NCI-H2196 treated with DMSO at 0.1 percent for 48 hours (cell line): ENCODE measurements around the gene ARHGEF12.

Source experiments
- DNase-seq: peaks from one replicate; lab custom pipeline; 2025; ENCODE audit not compliant: unreplicated experiment; lab: John Stamatoyannopoulos, UW

Gene ARHGEF12, protein sequence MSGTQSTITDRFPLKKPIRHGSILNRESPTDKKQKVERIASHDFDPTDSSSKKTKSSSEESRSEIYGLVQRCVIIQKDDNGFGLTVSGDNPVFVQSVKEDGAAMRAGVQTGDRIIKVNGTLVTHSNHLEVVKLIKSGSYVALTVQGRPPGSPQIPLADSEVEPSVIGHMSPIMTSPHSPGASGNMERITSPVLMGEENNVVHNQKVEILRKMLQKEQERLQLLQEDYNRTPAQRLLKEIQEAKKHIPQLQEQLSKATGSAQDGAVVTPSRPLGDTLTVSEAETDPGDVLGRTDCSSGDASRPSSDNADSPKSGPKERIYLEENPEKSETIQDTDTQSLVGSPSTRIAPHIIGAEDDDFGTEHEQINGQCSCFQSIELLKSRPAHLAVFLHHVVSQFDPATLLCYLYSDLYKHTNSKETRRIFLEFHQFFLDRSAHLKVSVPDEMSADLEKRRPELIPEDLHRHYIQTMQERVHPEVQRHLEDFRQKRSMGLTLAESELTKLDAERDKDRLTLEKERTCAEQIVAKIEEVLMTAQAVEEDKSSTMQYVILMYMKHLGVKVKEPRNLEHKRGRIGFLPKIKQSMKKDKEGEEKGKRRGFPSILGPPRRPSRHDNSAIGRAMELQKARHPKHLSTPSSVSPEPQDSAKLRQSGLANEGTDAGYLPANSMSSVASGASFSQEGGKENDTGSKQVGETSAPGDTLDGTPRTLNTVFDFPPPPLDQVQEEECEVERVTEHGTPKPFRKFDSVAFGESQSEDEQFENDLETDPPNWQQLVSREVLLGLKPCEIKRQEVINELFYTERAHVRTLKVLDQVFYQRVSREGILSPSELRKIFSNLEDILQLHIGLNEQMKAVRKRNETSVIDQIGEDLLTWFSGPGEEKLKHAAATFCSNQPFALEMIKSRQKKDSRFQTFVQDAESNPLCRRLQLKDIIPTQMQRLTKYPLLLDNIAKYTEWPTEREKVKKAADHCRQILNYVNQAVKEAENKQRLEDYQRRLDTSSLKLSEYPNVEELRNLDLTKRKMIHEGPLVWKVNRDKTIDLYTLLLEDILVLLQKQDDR (N-terminal part only)

GRCh38 chr11:120335908-120336640 lies at the start of gene ARHGEF12:
Gene ARHGEF12, plus strand, starts transcription at chr11:120336413. Its CDS starts 831 bp downstream, at chr11:120337244.
- DNase-seq: peak; percentile 93

- DNase-seq: no peak
These were observed 48.2 kb upstream of the ARHGEF12 start for GRCh38 chr11:120288021-120288420.

GRCh38 chr11:120289426-120289825 lies 46.8 kb upstream of the ARHGEF12 start:
- DNase-seq: no peak

GRCh38 chr11:120290956-120291355 lies 45.3 kb upstream of the ARHGEF12 start:
- DNase-seq: no peak

DNA sequence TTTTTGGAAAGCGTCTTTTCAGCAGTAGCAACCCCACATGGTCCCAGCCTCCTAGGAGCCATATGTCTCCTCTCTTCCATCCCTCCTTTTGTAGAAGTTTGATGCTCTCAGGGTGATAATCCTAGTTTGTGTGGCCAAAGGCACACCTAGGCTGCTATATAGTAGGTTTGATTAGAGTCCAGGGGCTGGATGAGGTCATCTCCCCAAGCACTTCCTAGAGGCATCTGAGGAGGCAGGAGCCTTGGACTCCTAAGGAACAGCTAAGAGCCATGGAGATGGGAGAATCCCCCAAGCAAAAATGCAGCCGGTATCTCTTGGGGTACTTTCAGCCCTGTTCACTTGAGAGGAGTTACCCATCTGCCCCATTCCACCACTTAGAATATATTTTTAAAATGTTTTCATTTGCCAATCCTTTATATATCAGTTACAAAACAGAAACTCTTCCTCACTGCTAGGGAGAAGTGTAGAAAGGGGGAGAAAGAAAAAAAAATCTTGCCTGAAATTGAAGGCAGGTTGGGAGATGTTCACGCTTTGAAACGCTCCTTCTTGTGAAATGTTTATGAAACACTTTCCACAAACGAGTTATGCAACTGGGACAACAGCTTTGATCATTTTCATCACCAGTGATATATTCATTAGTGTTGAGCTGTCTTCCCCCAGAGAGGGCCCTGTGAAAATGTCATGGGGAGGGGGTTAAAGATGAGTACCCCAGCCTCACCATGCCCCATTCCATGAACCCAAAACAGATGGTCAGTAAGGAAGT lies 43.0 kb upstream of the ARHGEF12 start:
- no peak for DNase-seq

GRCh38 chr11:120294096-120294495 lies 42.1 kb upstream of the ARHGEF12 start:
- no peak for DNase-seq

GRCh38 chr11:120295099-120295498 lies 41.1 kb upstream of the ARHGEF12 start:
- DNase-seq: no peak

- DNase-seq: no peak
These were observed 39.7 kb upstream of the ARHGEF12 start for GRCh38 chr11:120296554-120296953.

- DNase-seq: no peak
These were observed 37.8 kb upstream of the ARHGEF12 start for GRCh38 chr11:120298461-120298860.

DNA sequence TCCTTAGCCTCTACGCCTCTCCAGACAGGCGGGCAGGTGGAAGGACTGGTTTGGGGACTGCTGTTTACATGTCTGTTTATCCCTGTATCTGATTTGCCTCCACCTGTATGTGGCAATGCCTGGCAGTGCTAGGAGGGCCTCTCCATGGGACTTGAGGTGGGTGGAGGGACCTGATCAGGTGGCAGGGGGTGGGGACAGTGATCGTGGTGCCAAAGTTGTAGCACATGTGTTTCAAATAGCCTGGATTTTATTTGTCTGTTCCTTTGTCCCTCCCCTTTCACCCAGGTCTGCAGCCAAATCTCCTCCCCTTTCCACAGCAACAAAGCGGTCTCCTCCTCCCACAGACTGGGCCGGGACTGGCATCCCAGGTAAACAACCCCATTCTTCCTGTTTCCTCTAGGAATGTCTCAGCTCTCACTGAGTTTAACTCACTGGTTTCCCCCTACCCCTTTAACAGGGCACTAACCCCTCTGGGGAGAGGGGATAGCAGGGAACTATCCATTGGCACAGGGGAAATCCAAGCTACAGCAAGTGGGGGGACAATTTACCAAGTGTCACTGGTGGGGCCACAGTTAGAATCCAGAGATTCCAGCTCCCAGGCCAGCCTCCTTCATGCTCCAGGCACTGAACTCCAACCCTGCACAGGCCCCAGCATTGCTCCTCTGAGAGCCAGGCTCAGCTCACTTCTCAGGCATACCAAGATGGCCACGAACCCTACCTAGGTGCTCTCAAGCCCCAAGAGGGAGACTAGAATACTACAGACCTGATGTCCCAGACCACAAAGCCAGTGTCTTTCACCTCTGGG lies 34.0 kb upstream of the ARHGEF12 start:
- DNase-seq: no peak

DNA sequence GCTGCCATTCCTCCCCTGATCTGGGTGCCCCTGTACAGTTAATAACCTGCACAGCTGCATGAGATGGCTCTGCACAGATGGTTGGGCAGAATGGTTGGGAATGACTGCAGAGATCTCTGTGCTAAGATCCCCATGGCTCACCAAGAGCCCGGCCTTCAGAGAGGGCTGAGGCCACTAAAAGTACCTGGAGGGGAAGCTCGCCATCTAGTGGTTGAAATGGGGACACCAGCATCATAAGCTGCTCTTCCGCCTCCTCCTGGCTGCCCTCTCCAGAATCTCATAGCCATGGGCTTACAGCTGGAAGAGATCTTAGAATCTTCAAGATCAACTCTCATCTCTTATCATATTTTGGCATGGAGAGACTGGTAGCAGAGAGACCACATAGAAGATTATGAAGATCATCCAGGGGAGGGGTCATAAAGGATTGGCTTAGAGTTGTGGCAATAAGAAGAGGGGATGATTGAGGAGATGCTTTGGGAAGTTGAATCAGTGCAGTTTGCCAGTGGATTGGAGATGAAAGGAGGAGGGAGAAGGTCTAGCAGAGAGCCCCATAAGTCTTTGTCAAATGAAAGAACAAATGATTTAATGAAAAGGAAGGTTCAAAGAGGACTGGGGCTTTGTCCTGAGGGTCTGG lies 33.1 kb upstream of the ARHGEF12 start:
- peak; percentile 40 for DNase-seq

DNA sequence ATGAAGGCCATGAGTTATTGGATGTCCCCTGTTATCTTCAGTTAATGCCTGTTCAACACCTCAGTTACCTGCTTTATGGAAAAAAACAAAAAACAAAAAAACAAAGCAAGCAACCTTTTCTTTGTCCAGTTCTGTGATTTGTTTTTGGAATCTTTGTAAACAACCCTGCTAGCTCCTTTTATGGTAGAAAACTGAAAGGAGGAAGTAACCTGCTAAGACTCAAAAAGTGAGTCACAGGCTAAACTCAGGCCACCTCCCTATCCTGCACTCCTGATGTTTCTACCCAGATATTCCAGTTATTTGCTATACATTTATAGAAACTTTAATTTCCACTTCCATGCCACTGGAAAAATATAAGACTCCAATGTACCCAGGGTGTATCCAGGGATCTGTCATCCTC lies 31.7 kb upstream of the ARHGEF12 start:
- no peak for DNase-seq

GRCh38 chr11:120305286-120305685 lies 30.9 kb upstream of the ARHGEF12 start:
- no peak for DNase-seq

GRCh38 chr11:120306519-120307242 lies 29.5 kb upstream of the ARHGEF12 start:
- no peak for DNase-seq

GRCh38 chr11:120307476-120307875 lies 28.7 kb upstream of the ARHGEF12 start:
- no peak for DNase-seq

GRCh38 chr11:120308081-120308480 lies 28.1 kb upstream of the ARHGEF12 start:
- no peak for DNase-seq

DNA sequence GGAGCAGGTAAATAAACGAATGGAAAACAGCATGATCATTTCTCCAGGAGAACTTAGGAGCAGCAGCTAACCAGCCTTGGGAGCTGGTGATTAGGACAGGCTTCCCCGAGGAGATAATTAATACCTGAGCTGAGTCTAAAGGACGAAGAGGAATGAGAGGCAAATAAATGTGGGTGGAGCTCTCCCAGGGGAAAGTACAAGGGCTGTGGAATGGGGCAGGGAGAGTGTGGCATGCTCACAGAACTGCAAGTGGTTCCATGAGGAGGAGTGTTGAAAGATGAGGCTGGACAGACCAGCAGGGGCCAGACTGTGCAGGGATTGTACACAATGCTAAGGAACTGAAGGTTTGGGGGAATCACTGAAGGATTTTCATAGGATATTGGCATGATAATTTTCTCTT lies 25.3 kb upstream of the ARHGEF12 start:
- DNase-seq: no peak

DNA sequence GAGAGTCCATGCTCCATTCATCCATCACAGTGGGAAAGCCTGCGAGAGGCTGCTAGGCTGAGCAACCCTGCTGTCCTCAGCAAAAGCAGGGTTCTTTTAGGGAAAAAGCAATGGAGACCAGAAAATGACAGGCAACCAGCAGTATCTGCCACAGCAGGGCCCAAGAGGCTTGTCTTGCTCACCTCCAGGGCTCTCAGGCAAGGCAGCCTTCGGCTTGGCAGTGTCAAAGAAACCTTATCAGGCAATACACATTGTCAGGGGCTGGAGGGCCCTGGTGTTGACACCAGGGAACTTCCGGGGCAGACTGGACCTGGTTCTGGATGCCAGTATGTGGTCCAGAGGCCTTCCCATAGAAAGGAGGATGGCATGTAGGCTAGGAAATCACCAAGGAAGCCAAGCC lies 21.4 kb upstream of the ARHGEF12 start:
- DNase-seq: no peak
